ENCODE data around the gene ATPAF2.

GRCh38 chr17:18041776-18042175 is 2.8 kb upstream of the ATPAF2 start:
- TF ChIP-seq ZBTB7A (IDR thresholded peaks at IDR 0.05; ENCODE audit: low read depth) (no peak), USF1 (IDR thresholded peaks at IDR 0.05) (no peak), RAD21 (IDR thresholded peaks at IDR 0.05; ENCODE audit: low read depth) (no peak), REST (IDR thresholded peaks at IDR 0.05; ENCODE audit: low read depth) (no peak), CEBPB (IDR thresholded peaks at IDR 0.05) (no peak), EP300 (IDR thresholded peaks at IDR 0.05; ENCODE audit: borderline replicate concordance) (no peak), EGR1 (IDR thresholded peaks at IDR 0.05) (no peak), NFIC (IDR thresholded peaks at IDR 0.05) (no peak), MAX (IDR thresholded peaks at IDR 0.05) (no peak), YY1 (IDR thresholded peaks at IDR 0.05; ENCODE audit: low read depth) (no peak)
